Spinal cord (tissue), 10 donors: ENCODE data around the gene MTIF2. TPM values are rescaled to one million over a fixed set of nuclear protein-coding genes. Genes with fewer than 3 reads are reported as not detected.
"Not testable (repeated sequence)": the region's sequence is repeated elsewhere in the genome, so short reads cannot be mapped to it uniquely, and the experiment has no call there.

Experiments used
- DNase-seq, 6 donors: peaks; one replicate each; pipeline versions ENCODE4 v3.0.0 to v3.0.0-alpha.2; 2013 to 2015; ENCODE audit warnings: low spot score in 6 of 6, low read depth in 4 of 6
- H3K27ac ChIP-seq: one replicate; pipeline ENCODE4 v1.5.1; 2013; ENCODE audit warnings: low read depth, low read length, control low read depth
- H3K27me3 ChIP-seq: one replicate; pipeline ENCODE4 v1.6.1; 2013; ENCODE audit warnings: low read length; ENCODE audit not compliant: control insufficient read depth, insufficient read depth
- H3K36me3 ChIP-seq: one replicate; pipeline ENCODE4 v1.6.1; 2013; ENCODE audit warnings: low read length; ENCODE audit not compliant: control insufficient read depth, insufficient read depth
- H3K4me1 ChIP-seq: one replicate; pipeline ENCODE4 v1.6.1; 2013; ENCODE audit warnings: low read length; ENCODE audit not compliant: control insufficient read depth, insufficient read depth
- H3K4me3 ChIP-seq: one replicate; pipeline ENCODE4 v1.5.1; 2013; ENCODE audit warnings: low read depth, low read length, control low read depth
- H3K9me3 ChIP-seq: one replicate; pipeline ENCODE4 v1.6.1; 2013; ENCODE audit warnings: low read length; ENCODE audit not compliant: control insufficient read depth, insufficient read depth
- WGBS: methylation state at CpG from one replicate; pipeline ENCODE4 v1.1.5; 2013; ENCODE audit warnings: missing lambda C conversion rate; ENCODE audit not compliant: insufficient coverage; 5-methylcytosine and 5-hydroxymethylcytosine counted together
- polyA plus RNA-seq, 2 donors: library from polyadenylated mRNA; unstranded; fragments of 120-200 nt; gene quantifications; one replicate each; pipeline ENCODE4 v1.2.1, GENCODE V29; 2013; ENCODE audit not compliant: insufficient read length in 2 of 2
- small RNA-seq: library from RNA; depleted of rRNA; stranded (forward); fragments of <200 nt; gene quantifications from one replicate; pipeline ENCODE3, GENCODE V24; 2014; ENCODE audit warnings: low replicate concordance
- total RNA-seq, 2 donors: library from RNA; depleted of rRNA in 1 of 2; stranded (reverse); fragments of 120-200 nt in 1 of 2; fragments of >200 nt in 1 of 2; gene quantifications; one replicate each; pipeline versions ENCODE4 v1.2.3 to v1.2.4, GENCODE V29; 2013 to 2014
- donor health status: healthy.

The MTIF2 gene
- total and polyA plus RNA-seq, 4 donors = 19.8 to 31.1 (median 22.5) TPM

DNA sequence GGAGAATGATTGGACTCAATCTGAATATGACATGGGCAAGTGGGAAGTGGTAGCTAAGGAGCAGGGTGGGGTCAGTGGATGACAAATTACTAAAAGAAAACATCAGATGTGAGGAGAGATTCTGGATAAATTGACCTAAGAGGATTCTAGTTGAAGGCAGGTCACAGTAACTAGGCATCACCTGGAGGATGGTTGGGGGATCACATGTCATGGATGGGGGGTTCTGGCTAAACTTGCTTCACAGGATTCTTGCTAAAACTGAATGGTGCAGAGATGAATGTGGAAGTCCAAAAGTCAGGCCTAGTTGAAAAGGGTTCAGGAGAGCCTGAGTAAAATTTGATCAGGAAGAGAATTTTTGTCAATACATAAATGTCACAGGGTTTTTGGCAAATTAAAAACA lies 55.2 kb downstream of the MTIF2 start:
- Histone ChIP-seq H3K9me3 (no peaks in the 10 kb centered on the region), H3K27ac (no peak overlapping the region), H3K27me3 (no peaks in the 10 kb centered on the region), H3K36me3 (peaks cover 3% of the 10 kb centered on the region), H3K4me3 (no peak overlapping the region), H3K4me1 (no peaks in the 10 kb centered on the region)
- no peak for DNase-seq

DNA sequence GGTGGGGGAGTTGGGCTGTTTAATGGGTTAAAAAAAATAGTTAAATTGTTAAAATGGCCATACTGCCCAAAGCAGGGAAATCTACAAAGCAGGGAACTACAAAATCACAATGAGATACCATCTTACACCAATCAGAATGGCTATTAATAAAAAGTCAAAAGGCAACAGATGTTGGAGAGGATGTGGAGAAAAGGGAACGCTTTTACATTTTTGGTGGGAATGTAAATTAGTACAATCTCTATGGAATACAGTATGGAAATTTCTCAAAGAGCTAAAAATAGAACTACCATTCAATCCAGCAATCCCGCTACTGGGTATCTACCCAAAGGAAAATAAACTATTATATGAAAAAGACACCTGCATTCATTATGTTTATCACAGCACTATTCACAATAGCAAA lies 64.1 kb downstream of the MTIF2 start:
- H3K4me1 ChIP-seq = no peaks in the 10 kb centered on the region
- DNase-seq = no peak
- WGBS = no CpG with 5 or more reads among the region's 2 CpGs
- H3K27ac ChIP-seq = no peak overlapping the region
- H3K36me3 ChIP-seq = peaks cover 9% of the 10 kb centered on the region
- H3K9me3 ChIP-seq = peaks cover 10% of the 10 kb centered on the region
- no peaks in the 10 kb centered on the region for H3K27me3 ChIP-seq
- H3K4me3 ChIP-seq = no peak overlapping the region

DNA sequence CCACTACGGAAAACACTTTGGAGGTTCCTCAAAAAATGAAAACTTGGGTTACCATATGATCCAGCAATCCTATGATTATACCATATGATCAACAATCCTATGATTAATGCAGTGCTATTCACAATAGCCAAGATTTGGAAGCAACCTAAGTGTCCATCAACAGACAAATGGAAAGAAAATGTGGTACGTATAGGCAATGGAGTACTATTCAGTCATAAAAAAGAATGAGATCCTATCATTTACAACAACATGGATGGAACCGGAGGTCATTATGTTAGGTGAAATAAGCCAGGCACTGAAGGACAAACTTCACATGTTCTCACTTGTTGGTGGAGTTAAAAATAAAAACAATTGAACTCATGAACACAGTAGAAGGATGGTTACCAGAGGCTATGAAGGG lies 64.5 kb downstream of the MTIF2 start:
- H3K9me3 ChIP-seq = peaks cover 10% of the 10 kb centered on the region
- H3K4me3 ChIP-seq = no peak overlapping the region
- 100% methylated on average over 1 of the region's 3 CpGs for WGBS
- H3K27me3 ChIP-seq = no peaks in the 10 kb centered on the region
- H3K27ac ChIP-seq = no peak overlapping the region
- H3K4me1 ChIP-seq = no peaks in the 10 kb centered on the region
- no peak for DNase-seq
- H3K36me3 ChIP-seq = peaks cover 11% of the 10 kb centered on the region

DNA sequence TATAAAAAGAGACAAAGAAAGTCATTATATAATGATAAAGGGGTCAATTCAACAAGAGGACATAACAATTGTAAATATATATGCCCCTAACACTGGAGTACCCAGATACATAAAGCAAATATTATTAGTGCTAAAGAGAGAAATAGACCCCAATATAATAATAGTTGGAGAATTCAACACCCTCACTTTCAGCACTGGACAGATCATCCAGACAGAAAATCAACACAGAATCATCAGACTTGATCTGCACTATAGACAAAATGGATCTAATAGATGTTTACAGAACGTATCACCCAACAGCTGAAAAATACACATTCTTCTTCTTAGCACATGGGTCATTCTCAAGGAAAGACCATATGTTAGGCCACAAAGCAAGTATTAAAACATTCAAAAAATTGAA lies 68.6 kb downstream of the MTIF2 start:
- H3K27ac ChIP-seq = no peak overlapping the region
- H3K4me1 ChIP-seq = no peaks in the 10 kb centered on the region
- no peak for DNase-seq
- no CpG with 5 or more reads among the region's 1 CpG for WGBS
- peaks cover 10% of the 10 kb centered on the region for H3K9me3 ChIP-seq
- H3K4me3 ChIP-seq = no peak overlapping the region
- H3K27me3 ChIP-seq = no peaks in the 10 kb centered on the region
- peaks cover 24% of the 10 kb centered on the region for H3K36me3 ChIP-seq

DNA sequence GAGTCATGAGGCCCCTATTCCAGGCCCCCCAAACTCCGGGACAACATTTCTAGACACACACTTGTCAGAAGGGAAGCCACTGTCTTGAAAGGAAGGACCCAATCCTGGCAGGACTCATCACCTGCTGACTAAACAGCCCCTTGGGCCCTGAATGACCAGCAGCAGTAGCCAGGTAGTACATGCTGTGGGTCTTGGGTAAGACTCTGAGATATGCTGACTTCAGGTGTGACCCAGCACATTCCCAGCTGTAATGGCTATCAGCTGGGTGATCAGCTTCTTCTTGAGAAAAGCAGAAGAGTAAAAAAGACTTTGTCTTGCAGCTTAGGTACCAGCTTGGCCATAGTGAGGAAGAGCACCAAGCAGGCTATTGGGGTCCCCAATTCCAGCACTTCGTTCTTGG lies 72.5 kb downstream of the MTIF2 start:
- Histone ChIP-seq H3K4me3 (no peak overlapping the region), H3K36me3 (peaks cover 17% of the 10 kb centered on the region), H3K27ac (no peak overlapping the region), H3K9me3 (peaks cover 4% of the 10 kb centered on the region), H3K4me1 (no peaks in the 10 kb centered on the region), H3K27me3 (no peaks in the 10 kb centered on the region)
- 100% methylated on average over 2 of the region's 2 CpGs for WGBS
- no peak for DNase-seq

DNA sequence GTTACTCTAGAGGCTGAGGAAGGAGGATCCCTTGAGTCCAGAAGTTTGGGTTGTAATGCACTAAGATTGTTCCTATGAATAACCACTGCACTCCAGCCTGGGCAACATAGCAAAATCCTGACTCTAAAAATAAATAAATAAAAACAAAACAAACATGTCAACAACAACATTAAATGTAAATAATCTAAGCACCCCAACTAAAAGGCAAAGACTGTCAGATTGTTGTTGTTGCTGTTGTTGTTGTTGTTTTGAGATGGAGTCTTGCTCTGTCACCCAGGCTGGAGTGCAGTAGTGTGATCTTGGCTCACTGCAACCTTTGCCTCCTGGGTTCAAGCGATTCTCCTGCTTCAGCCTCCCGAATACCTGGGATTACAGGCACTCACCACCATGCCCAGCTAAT lies 77.1 kb downstream of the MTIF2 start:
- H3K36me3 ChIP-seq, H3K27ac ChIP-seq, H3K27me3 ChIP-seq, H3K9me3 ChIP-seq, H3K4me3 ChIP-seq, DNase-seq, H3K4me1 ChIP-seq: not testable (repeated sequence)
- WGBS = 100% methylated on average over 2 of the region's 2 CpGs

DNA sequence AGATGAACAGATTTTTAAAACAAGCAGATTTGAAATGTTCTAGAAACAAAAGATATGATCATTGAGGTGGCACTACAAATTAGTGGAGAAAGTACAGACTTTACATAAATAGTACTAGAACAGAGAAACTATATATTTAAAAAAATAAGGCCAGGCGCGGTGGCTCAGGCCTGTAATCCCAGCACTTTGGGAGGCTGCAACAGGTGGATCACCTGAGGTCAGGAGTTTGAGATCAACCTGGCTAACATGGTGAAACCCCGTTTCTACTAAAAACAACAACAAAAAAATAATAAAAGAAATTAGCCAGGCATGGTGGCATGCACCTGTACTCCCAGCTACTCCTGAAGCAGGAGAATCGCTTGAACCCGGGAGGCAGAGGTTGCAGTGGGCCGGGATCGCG lies 82.2 kb downstream of the MTIF2 start:
- H3K27me3 ChIP-seq, H3K27ac ChIP-seq: not testable (repeated sequence)
- 90% methylated on average over 2 of the region's 8 CpGs for WGBS

More for the DNA sequence above, 82.2 kb downstream of the MTIF2 start:
- H3K9me3 ChIP-seq, DNase-seq, H3K4me1 ChIP-seq, H3K4me3 ChIP-seq, H3K36me3 ChIP-seq: not testable (repeated sequence)

Small RNAs within 50 kb of the gene (small RNA-seq; reads per million reads assigned to genes)
- not detected for gene RF00019

Other genes with a start within 250 kb of the MTIF2 start
- gene RTN4, start 218.8 kb downstream of the MTIF2 start, total RNA-seq = 100 to 1,000 TPM; 199 to 541 TPM
- gene RTN4, start 218.8 kb downstream of the MTIF2 start, polyA plus RNA-seq = 100 to 1,000 TPM; 565 to 652 TPM
- gene CLHC1, start 36.9 kb downstream of the MTIF2 start, total RNA-seq = 10 to 100 TPM; 26.9 to 29.6 TPM
- gene CLHC1, start 36.9 kb downstream of the MTIF2 start, polyA plus RNA-seq = 10 to 100 TPM; 18.4 to 21.5 TPM
- gene RPS27A, start 36.5 kb downstream of the MTIF2 start, total RNA-seq = 1,000 to 10,000 TPM in 1 of 2 donors, 100 to 1,000 TPM in 1; 549 to 1,805 TPM
- 1,000 to 10,000 TPM; 1,078 to 1,106 TPM for gene RPS27A, start 36.5 kb downstream of the MTIF2 start, polyA plus RNA-seq
- gene CCDC88A, start 150.6 kb upstream of the MTIF2 start, total RNA-seq = 100 to 1,000 TPM; 126 to 223 TPM
- 100 to 1,000 TPM; 194 to 216 TPM for gene CCDC88A, start 150.6 kb upstream of the MTIF2 start, polyA plus RNA-seq